NT2/D1 (cell line): ENCODE data around the gene VAV3.

Experiments used
- SUZ12 ChIP-seq: IDR thresholded peaks from 2 replicates; pipeline ENCODE4 v1.6.1; 2011; ENCODE audit not compliant: insufficient read length, insufficient read depth; ENCODE audit errors: extremely low read depth
- YY1 ChIP-seq: IDR thresholded peaks from 2 replicates; pipeline ENCODE4 v1.6.1; 2011; ENCODE audit not compliant: insufficient read length, insufficient read depth

GRCh38 chr1:107940701-107941100 lies 24.3 kb downstream of the VAV3 start:
- TF ChIP-seq SUZ12: no peak
- TF ChIP-seq YY1: no peak
